DOHH2 (cell line): ENCODE results near the gene RICTOR.

Source experiments
- H3F3A ChIP-seq: fragments of 200-600 bp; sonication (generic), shearing (Covaris generic); 2 replicates; pipeline ENCODE4 v1.6.0; 2016; ENCODE audit warnings: antibody characterized with exemption, mild to moderate bottlenecking; ENCODE audit not compliant: control insufficient read depth, insufficient read depth
- H3K27ac ChIP-seq: fragments of 200-600 bp; sonication (generic); 2 replicates; pipeline ENCODE4 v1.5.1; 2014; ENCODE audit warnings: low read depth, mild to moderate bottlenecking, low read length, moderate library complexity
- H3K27me3 ChIP-seq: fragments of 200-600 bp; sonication (generic); 2 replicates; pipeline ENCODE4 v1.6.1; 2014; ENCODE audit warnings: mild to moderate bottlenecking, low read length, mixed read lengths; ENCODE audit not compliant: control insufficient read depth
- H3K36me3 ChIP-seq: fragments of 200-600 bp; sonication (generic); 2 replicates; pipeline ENCODE4 v1.6.1; 2014; ENCODE audit warnings: mild to moderate bottlenecking, low read length, moderate library complexity, mixed read lengths; ENCODE audit not compliant: control insufficient read depth
- H3K4me1 ChIP-seq: fragments of 200-600 bp; sonication (generic); 2 replicates; pipeline ENCODE4 v1.6.1; 2014; ENCODE audit warnings: mild to moderate bottlenecking, low read length, mixed read lengths; ENCODE audit not compliant: control insufficient read depth
- H3K4me2 ChIP-seq: fragments of 200-600 bp; sonication (generic); 2 replicates; pipeline ENCODE4 v1.6.0; 2014; ENCODE audit warnings: mild to moderate bottlenecking, low read length, moderate library complexity
- H3K4me3 ChIP-seq: fragments of 200-600 bp; sonication (generic); 2 replicates; pipeline ENCODE4 v1.5.1; 2014; ENCODE audit warnings: mild to moderate bottlenecking, low read length, mixed read lengths
- H3K79me2 ChIP-seq: fragments of 200-600 bp; sonication (generic); 2 replicates; pipeline ENCODE4 v1.6.1; 2014; ENCODE audit warnings: mild to moderate bottlenecking, low read length, mixed read lengths; ENCODE audit not compliant: control insufficient read depth
- H3K9me2 ChIP-seq: fragments of 200-600 bp; sonication (generic); replicated peaks from 2 replicates; pipeline ENCODE4 v1.6.1; 2014; ENCODE audit warnings: mild to moderate bottlenecking, low read length, mixed read lengths; ENCODE audit not compliant: control insufficient read depth
- H3K9me3 ChIP-seq: fragments of 200-600 bp; sonication (generic); 2 replicates; pipeline ENCODE4 v1.6.1; 2014; ENCODE audit warnings: antibody characterized with exemption, low read length, mixed read lengths; ENCODE audit not compliant: control insufficient read depth, insufficient read depth
- H4K20me1 ChIP-seq: fragments of 200-600 bp; sonication (generic); 2 replicates; pipeline ENCODE4 v1.6.0; 2014; ENCODE audit warnings: low read depth, mild to moderate bottlenecking, antibody characterized with exemption, low read length, moderate library complexity; ENCODE audit not compliant: control insufficient read depth, insufficient read depth
- EZH2phosphoT487 ChIP-seq: fragments of 200-600 bp; sonication (generic); IDR thresholded peaks from 2 replicates; pipeline ENCODE4 v1.6.1; 2017; ENCODE audit warnings: borderline replicate concordance, mild to moderate bottlenecking, antibody characterized with exemption, low read length, moderate library complexity, mixed read lengths
- TF ChIP-seq, protein P1 (sequence below): fragments of 200-600 bp; sonication (generic); IDR thresholded peaks from one replicate; pipeline ENCODE4 v1.5.1; 2014; ENCODE audit warnings: antibody characterized with exemption, mild to moderate bottlenecking, low read depth, low read length; ENCODE audit not compliant: poor library complexity, severe bottlenecking

The RICTOR gene

GRCh38 chr5:39080597-39081204 is 6.5 kb upstream of the RICTOR start:
- H3K9me2 ChIP-seq, result no peaks in the 10 kb centered on the region
- no peak overlapping the region for H3K27ac ChIP-seq
- no peak overlapping the region for H3K4me3 ChIP-seq
- H3K9me3 ChIP-seq, result peaks cover 3% of the 10 kb centered on the region; the same call in 1 of the 2 replicates
- H3F3A ChIP-seq, result peaks cover 6% of the 10 kb centered on the region
- H3K4me1 ChIP-seq, result peaks cover 33% of the 10 kb centered on the region
- no peak for TF ChIP-seq EZH2phosphoT487
- TF ChIP-seq, protein P1, sequence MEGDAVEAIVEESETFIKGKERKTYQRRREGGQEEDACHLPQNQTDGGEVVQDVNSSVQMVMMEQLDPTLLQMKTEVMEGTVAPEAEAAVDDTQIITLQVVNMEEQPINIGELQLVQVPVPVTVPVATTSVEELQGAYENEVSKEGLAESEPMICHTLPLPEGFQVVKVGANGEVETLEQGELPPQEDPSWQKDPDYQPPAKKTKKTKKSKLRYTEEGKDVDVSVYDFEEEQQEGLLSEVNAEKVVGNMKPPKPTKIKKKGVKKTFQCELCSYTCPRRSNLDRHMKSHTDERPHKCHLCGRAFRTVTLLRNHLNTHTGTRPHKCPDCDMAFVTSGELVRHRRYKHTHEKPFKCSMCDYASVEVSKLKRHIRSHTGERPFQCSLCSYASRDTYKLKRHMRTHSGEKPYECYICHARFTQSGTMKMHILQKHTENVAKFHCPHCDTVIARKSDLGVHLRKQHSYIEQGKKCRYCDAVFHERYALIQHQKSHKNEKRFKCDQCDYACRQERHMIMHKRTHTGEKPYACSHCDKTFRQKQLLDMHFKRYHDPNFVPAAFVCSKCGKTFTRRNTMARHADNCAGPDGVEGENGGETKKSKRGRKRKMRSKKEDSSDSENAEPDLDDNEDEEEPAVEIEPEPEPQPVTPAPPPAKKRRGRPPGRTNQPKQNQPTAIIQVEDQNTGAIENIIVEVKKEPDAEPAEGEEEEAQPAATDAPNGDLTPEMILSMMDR, result peak; percentile 81
- no peak overlapping the region for H3K4me2 ChIP-seq
- no peaks in the 10 kb centered on the region for H3K79me2 ChIP-seq
- H4K20me1 ChIP-seq, result no peaks in the 10 kb centered on the region
- no peaks in the 10 kb centered on the region for H3K36me3 ChIP-seq
- H3K27me3 ChIP-seq, result no peaks in the 10 kb centered on the region

GRCh38 chr5:39080168-39080567 is 6.0 kb upstream of the RICTOR start:
- Histone ChIP-seq H3K4me2 (no peak overlapping the region), H3K27ac (no peak overlapping the region), H3K27me3 (no peaks in the 10 kb centered on the region), H3K79me2 (peaks cover 4% of the 10 kb centered on the region), H3K9me3 (peaks cover 3% of the 10 kb centered on the region; the same call in 1 of the 2 replicates), H3F3A (peaks cover 6% of the 10 kb centered on the region), H3K36me3 (no peaks in the 10 kb centered on the region), H4K20me1 (no peaks in the 10 kb centered on the region), H3K9me2 (no peaks in the 10 kb centered on the region), H3K4me1 (peaks cover 37% of the 10 kb centered on the region), H3K4me3 (no peak overlapping the region)
- no peak for TF ChIP-seq EZH2phosphoT487
- TF ChIP-seq, protein P1, result no peak

- H3K4me3 ChIP-seq, result no peak overlapping the region
- H3K27me3 ChIP-seq, result no peaks in the 10 kb centered on the region
- H3K9me3 ChIP-seq, result peaks cover 3% of the 10 kb centered on the region; the same call in 1 of the 2 replicates
- no peaks in the 10 kb centered on the region for H3K9me2 ChIP-seq
- H3K27ac ChIP-seq, result no peak overlapping the region
- peaks cover 4% of the 10 kb centered on the region for H3K79me2 ChIP-seq
- H4K20me1 ChIP-seq, result no peaks in the 10 kb centered on the region
- TF ChIP-seq, protein P1, result no peak
- TF ChIP-seq EZH2phosphoT487, result no peak
- peaks cover 37% of the 10 kb centered on the region for H3K4me1 ChIP-seq
- H3K36me3 ChIP-seq, result no peaks in the 10 kb centered on the region
- H3F3A ChIP-seq, result peaks cover 6% of the 10 kb centered on the region
- H3K4me2 ChIP-seq, result no peak overlapping the region
Observed at GRCh38 chr5:39079147-39079546, 4.9 kb upstream of the RICTOR start.
